Effector memory CD4-positive, alpha-beta T cell (primary cell): ENCODE measurements around the gene MACO1.
"Not testable (repeated sequence)": the region's sequence is repeated elsewhere in the genome, so short reads cannot be mapped to it uniquely, and the experiment has no call there.

Experiments
- DNase-seq, 3 donors: peaks; one replicate each; pipeline ENCODE4 v3.0.0-alpha.2; 2020
- H3K27ac ChIP-seq: 2 replicates; pipeline ENCODE4 v1.7.0; 2013; ENCODE audit warnings: mild to moderate bottlenecking, low read length, moderate library complexity; ENCODE audit not compliant: insufficient read depth, poor library complexity, severe bottlenecking
- H3K27me3 ChIP-seq: replicated peaks from 2 replicates; pipeline ENCODE4 v1.7.0; 2013; ENCODE audit warnings: mild to moderate bottlenecking, low read length; ENCODE audit not compliant: insufficient read depth, control insufficient read depth, poor library complexity, severe bottlenecking
- H3K36me3 ChIP-seq: 2 replicates; pipeline ENCODE4 v1.7.0; 2013; ENCODE audit warnings: mild to moderate bottlenecking, low read length, moderate library complexity; ENCODE audit not compliant: control insufficient read depth, insufficient read depth
- H3K4me1 ChIP-seq: 2 replicates; pipeline ENCODE4 v1.7.0; 2013; ENCODE audit warnings: low read length, mild to moderate bottlenecking; ENCODE audit not compliant: control insufficient read depth, insufficient read depth, poor library complexity, severe bottlenecking
- H3K4me3 ChIP-seq: 2 replicates; pipeline ENCODE4 v1.7.0; 2013; ENCODE audit warnings: low read length, low read depth, mild to moderate bottlenecking; ENCODE audit not compliant: insufficient read depth, poor library complexity, severe bottlenecking
- H3K9me3 ChIP-seq: 2 replicates; pipeline ENCODE4 v1.7.0; 2013; ENCODE audit warnings: mild to moderate bottlenecking, low read length, moderate library complexity; ENCODE audit not compliant: control insufficient read depth

Gene MACO1

DNA sequence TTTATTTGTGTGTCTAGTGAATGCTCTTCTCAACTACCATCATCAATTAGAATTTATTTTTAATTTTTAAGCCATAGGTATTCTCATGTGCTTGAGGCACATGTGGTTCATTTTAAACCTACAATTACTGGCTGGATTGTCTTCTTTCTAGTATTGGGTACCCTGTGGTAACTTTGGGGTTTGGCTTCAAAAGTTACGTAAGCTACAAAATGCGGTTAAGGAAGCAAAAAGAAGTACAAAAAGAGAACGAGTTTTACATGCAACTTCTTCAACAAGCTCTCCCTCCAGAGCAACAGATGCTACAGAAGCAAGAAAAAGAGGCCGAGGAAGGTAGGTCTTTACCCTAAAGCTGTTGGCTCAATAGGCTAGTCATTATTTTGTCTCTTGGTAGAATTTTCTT, 25.8 kb downstream of the MACO1 start:
- no peak for DNase-seq
- peaks cover 27% of the 10 kb centered on the region for H3K36me3 ChIP-seq
- no peak overlapping the region for H3K27ac ChIP-seq

DNA sequence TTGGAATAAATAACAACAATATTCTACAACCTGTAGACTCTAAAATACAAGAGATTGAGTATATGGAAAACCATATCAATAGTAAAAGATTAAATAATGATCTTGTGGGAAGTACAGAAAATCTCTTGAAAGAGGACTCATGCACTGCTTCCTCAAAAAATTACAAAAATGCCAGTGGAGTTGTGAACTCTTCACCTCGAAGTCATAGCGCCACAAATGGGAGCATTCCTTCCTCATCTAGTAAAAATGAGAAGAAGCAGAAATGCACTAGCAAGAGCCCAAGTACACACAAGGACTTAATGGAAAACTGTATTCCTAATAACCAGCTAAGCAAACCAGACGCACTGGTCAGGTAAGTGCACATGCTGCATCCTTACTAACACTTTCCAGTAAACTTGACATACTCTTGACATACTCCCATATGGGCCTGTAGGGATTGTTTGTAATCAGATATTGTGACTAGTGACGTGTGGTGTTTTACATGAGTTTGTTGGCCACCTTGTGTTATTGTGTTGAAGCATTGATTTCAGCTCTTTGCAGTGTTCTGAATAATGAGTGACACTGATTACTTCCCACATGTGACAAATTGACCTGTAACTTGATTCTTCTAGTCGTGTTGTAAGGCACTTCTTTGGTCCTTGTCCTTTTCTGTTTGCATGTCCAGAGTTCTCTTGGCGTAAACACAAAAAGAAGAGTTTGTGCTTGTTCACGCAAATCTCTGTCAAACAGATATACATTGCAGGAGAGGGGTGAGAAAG, 28.0 kb downstream of the MACO1 start:
- Histone ChIP-seq H3K9me3 (no peaks in the 10 kb centered on the region), H3K36me3 (peaks cover 27% of the 10 kb centered on the region)

More for the DNA sequence above, 25.8 kb downstream of the MACO1 start:
- Histone ChIP-seq H3K4me1 (no peaks in the 10 kb centered on the region), H3K9me3 (no peaks in the 10 kb centered on the region), H3K27me3 (no peaks in the 10 kb centered on the region), H3K4me3 (no peak overlapping the region)

DNA sequence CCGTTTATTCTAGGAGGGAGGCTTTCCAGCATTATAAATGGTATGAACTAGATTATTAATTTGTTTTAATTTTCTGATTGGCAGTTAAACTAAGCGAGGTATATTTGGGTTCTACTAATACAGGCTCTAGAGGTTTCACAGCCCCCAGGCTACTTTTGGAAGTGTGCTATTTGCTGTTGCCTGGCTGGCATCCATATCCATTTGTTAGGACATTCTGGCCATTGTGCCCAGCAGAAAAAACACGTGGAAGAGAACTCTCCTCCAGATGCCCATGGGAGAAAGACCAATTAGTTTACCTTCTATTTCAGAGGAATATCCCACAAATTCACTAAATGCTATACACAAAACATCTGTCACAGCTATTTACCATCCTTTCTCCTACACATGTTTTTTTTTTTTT, 29.3 kb downstream of the MACO1 start:
- no peaks in the 10 kb centered on the region for H3K4me1 ChIP-seq
- H3K36me3 ChIP-seq, result peaks cover 23% of the 10 kb centered on the region
- no peak overlapping the region for H3K27ac ChIP-seq
- H3K27me3 ChIP-seq, result no peaks in the 10 kb centered on the region
- DNase-seq, result no peak
- no peak overlapping the region for H3K4me3 ChIP-seq
- H3K9me3 ChIP-seq, result no peaks in the 10 kb centered on the region

More for the DNA sequence above, 28.0 kb downstream of the MACO1 start:
- no peak for DNase-seq
- no peak overlapping the region for H3K27ac ChIP-seq
- no peaks in the 10 kb centered on the region for H3K4me1 ChIP-seq
- no peak overlapping the region for H3K4me3 ChIP-seq
- H3K27me3 ChIP-seq, result no peaks in the 10 kb centered on the region

DNA sequence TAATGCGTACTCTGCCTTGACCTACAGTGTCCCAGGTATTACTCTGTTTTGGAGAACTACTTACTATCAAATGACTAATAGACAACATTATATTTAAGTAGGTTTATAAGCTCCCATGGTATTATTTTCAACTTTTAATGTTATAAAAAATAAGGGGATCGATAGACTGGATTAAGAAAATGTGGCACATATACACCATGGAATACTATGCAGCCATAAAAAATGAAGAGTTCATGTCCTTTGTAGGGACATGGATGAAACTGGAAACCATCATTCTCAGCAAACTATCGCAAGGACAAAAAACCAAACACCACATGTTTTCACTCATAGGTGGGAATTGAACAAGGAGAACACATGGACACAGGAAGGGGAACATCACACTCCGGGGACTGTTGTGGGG, 30.1 kb downstream of the MACO1 start:
- not testable (repeated sequence) for H3K4me3 ChIP-seq, DNase-seq, H3K4me1 ChIP-seq, H3K27me3 ChIP-seq, H3K27ac ChIP-seq, H3K9me3 ChIP-seq
- H3K36me3 ChIP-seq, result peaks cover 17% of the 10 kb centered on the region

DNA sequence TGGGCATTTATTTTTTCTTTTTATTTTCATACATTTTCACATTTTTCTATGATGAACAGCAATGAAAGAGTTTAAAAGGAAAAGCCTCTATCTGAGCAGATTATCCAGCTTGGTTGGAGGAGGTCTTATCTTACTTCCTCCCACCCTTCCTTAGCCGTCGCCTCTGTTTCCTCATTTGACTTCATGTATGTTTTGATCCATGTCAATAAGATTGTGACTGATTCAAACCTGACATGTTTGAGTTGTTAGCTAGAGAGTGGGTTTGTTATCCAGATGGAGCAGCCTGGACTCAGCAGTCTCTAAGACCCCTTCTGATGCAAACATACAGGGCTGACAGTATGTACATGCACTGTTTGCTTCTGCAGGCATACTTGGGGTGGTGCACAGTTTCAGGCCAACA, 31.2 kb downstream of the MACO1 start:
- Histone ChIP-seq H3K9me3 (no peaks in the 10 kb centered on the region), H3K36me3 (peaks cover 13% of the 10 kb centered on the region), H3K4me1 (no peaks in the 10 kb centered on the region), H3K27me3 (no peaks in the 10 kb centered on the region), H3K4me3 (no peak overlapping the region), H3K27ac (no peak overlapping the region)
- no peak for DNase-seq

DNA sequence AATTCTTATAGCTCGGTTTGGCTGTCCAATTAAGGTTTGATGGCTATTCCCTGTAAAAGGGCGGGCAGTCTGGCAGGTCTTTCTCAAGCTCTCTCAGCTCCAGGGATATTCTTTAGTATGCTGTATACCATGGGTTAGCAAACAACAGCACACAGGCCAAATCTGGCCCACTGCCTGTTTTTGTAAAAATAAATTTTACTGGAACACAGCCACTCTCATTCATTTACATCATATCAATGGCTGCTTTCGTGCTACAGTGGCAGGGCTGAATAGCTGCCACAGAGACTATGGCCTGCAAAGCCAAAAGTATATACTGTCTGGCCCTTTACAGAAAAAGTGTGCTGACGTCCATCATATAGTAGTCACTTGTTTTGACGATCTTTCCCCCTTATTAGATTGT, 32.0 kb downstream of the MACO1 start:
- peaks cover 13% of the 10 kb centered on the region for H3K36me3 ChIP-seq
- no peak for DNase-seq
- H3K27ac ChIP-seq, result no peak overlapping the region
- no peaks in the 10 kb centered on the region for H3K9me3 ChIP-seq
- no peaks in the 10 kb centered on the region for H3K4me1 ChIP-seq
- H3K27me3 ChIP-seq, result no peaks in the 10 kb centered on the region
- H3K4me3 ChIP-seq, result no peak overlapping the region

DNA sequence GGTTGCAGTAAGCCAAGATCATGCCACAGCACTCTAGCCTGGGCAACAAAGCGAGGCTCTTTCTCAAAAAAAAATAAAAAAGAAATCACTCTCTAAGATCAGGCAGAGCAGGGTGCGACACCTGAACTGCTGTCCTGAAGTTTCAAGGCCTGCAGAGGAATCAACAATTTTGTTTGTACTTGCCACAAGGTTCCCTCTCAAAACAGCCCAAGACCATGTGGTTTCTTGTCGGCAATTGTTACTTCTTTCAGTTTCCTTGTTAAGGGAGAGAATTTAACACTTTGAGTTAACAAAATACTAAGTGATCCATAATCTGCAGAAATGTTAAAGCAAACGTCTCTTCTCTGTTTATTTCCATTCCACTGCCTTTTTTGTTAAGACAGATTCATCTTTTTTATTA, 36.5 kb downstream of the MACO1 start:
- no peak for DNase-seq
- Histone ChIP-seq H3K27ac (no peak overlapping the region), H3K9me3 (no peaks in the 10 kb centered on the region), H3K27me3 (no peaks in the 10 kb centered on the region), H3K36me3 (peaks cover 8% of the 10 kb centered on the region), H3K4me3 (no peak overlapping the region), H3K4me1 (no peaks in the 10 kb centered on the region)

DNA sequence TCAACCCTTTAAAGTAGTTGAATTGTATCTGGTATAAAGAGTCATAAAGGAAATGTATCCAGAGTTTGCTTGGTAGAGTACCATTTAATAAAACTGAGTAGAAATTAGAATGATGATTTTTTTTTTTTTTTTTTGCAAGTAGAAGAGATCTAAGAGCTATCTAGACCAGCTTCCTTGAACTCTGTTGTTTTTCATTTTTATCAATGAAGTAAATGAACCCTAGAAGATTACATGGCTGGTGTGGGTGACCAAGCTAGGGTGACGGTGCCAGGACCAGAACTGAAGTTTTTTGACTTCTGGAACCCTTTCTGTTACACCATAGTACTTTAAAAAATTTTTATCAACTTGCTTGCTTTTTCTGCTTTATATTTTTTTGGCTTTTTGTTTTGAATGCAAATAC, 36.9 kb downstream of the MACO1 start:
- Histone ChIP-seq H3K36me3 (peaks cover 8% of the 10 kb centered on the region), H3K27me3 (no peaks in the 10 kb centered on the region), H3K4me3 (no peak overlapping the region), H3K27ac (no peak overlapping the region), H3K9me3 (no peaks in the 10 kb centered on the region), H3K4me1 (no peaks in the 10 kb centered on the region)
- DNase-seq, result no peak

DNA sequence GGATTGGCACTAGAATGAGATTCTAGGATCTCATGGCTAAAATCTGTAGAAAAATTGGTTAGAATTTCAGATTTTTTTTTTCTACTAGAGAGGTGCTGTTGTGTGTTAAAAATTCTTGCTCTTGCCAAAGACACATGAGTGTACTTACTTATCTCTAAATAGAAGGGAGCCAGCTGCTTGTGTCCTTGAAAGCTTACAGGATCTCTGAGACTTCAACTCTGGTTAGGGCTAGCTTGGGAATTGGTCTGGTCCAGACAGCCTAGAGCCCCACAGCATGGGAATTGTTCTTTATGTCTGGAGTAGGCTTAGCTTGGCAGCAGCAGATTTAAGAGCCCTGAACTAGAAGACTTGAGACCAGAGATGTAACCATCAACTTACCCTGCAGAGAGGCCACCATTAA, 37.3 kb downstream of the MACO1 start:
- H3K4me1 ChIP-seq, result no peaks in the 10 kb centered on the region
- H3K36me3 ChIP-seq, result peaks cover 8% of the 10 kb centered on the region
- no peak for DNase-seq
- no peak overlapping the region for H3K27ac ChIP-seq
- no peak overlapping the region for H3K4me3 ChIP-seq
- no peaks in the 10 kb centered on the region for H3K9me3 ChIP-seq
- H3K27me3 ChIP-seq, result no peaks in the 10 kb centered on the region

DNA sequence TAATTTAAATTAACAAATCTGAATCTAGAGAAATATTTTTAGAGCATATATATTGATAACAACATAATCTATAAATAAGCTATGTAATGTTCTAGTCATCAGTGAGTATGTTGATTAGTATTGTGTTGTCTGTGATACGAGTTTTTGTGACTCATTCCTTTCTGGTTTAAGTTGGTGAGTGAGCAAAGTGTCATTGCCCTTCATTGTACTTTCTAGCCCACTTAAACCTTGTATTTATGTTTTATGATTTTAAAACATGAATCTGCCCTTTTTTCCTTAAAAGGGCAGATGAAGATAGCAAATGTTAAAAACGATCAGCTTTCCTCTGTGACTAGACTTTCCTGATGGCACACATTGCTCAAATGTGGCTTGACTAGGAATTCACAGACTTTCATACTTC, 38.5 kb downstream of the MACO1 start:
- DNase-seq, result no peak
- H3K27me3 ChIP-seq, result no peaks in the 10 kb centered on the region
- H3K27ac ChIP-seq, result no peak overlapping the region
- H3K9me3 ChIP-seq, result no peaks in the 10 kb centered on the region
- H3K4me1 ChIP-seq, result peaks cover 4% of the 10 kb centered on the region
- no peak overlapping the region for H3K4me3 ChIP-seq
- peaks cover 8% of the 10 kb centered on the region for H3K36me3 ChIP-seq
